SK-N-SH (cell line): Measurements from ENCODE around the gene SPEG. TPM values are rescaled to one million over a fixed set of nuclear protein-coding genes. Genes with fewer than 3 reads are reported as not detected.

Source experiments
- CTCF ChIA-PET: fragments of 300-600, 350-600 bp; formaldehyde crosslinking; extraction: SDS; loops from one replicate; lab custom pipeline; 2021; lab: Yijun Ruan, JAX
- POLR2A ChIA-PET: fragments of 350-600 bp; sonication (Branson Sonifier 250); formaldehyde crosslinking; extraction: SDS; loops from one replicate; lab custom pipeline; 2020; ENCODE audit warnings: antibody characterized with exemption, inconsistent platforms; lab: Yijun Ruan, JAX
- DNase-seq: peaks from one replicate; pipeline ENCODE4 v3.0.0; 2012
- H2AFZ ChIP-seq: fragments of 200-600 bp; sonication (generic); 2 replicates; pipeline ENCODE4 v1.8.1; 2016; ENCODE audit warnings: antibody characterized with exemption, mild to moderate bottlenecking, low read depth
- H3F3A ChIP-seq: fragments of 200-600 bp; sonication (generic); replicated peaks from 2 replicates; pipeline ENCODE3; 2016; ENCODE audit warnings: antibody characterized with exemption, mild to moderate bottlenecking; ENCODE audit not compliant: insufficient read depth
- H3K27ac ChIP-seq, 2 experiments: fragments of 200-500 bp in 1 of 2; fragments of 200-600 bp in 1 of 2; sonication (Bioruptor generic) in 1 of 2; sonication (generic), shearing (Covaris generic) in 1 of 2; 2 replicates each; pipeline versions ENCODE4 v1.5.1 to v1.6.1; 2014 to 2016; ENCODE audit warnings: low read depth in 2 of 2, inconsistent platforms in 1 of 2, low read length in 1 of 2, mild to moderate bottlenecking in 1 of 2, mixed read lengths in 1 of 2
- H3K27me3 ChIP-seq: fragments of 200-600 bp; sonication (generic), shearing (Covaris generic); 2 replicates; pipeline ENCODE4 v1.6.1; 2016; ENCODE audit warnings: mixed run types; ENCODE audit not compliant: insufficient read depth
- H3K36me3 ChIP-seq, 2 experiments: fragments of 200-500 bp in 1 of 2; fragments of 200-600 bp in 1 of 2; sonication (Bioruptor generic) in 1 of 2; sonication (generic) in 1 of 2; replicated peaks in 1 of 2; 2 replicates each; pipeline versions ENCODE3 to v1.5.1; 2014 to 2016; ENCODE audit warnings: low read length in 1 of 2, mild to moderate bottlenecking in 1 of 2; ENCODE audit not compliant: insufficient read depth in 2 of 2, control insufficient read depth in 1 of 2
- H3K4me1 ChIP-seq, 2 experiments: fragments of 200-500 bp in 1 of 2; fragments of 200-600 bp in 1 of 2; sonication (Bioruptor generic) in 1 of 2; sonication (generic), shearing (Covaris generic) in 1 of 2; 2 replicates each; pipeline versions ENCODE4 v1.5.1 to v1.6.1; 2014 to 2016; ENCODE audit warnings: low read depth in 1 of 2, low read length in 1 of 2, mixed run types in 1 of 2; ENCODE audit not compliant: insufficient read depth in 2 of 2, control insufficient read depth in 1 of 2
- H3K4me2 ChIP-seq: fragments of 200-600 bp; sonication (generic), shearing (Covaris generic); 2 replicates; pipeline ENCODE4 v1.6.1; 2017; ENCODE audit warnings: mixed run types
- H3K4me3 ChIP-seq, 2 experiments: fragments of 200-500 bp in 1 of 2; fragments of 200-600 bp in 1 of 2; sonication (Bioruptor generic) in 1 of 2; sonication (generic), shearing (Covaris generic) in 1 of 2; 2 replicates each; pipeline versions ENCODE4 v1.5.1 to v1.8.1; 2014 to 2016; ENCODE audit warnings: low read depth in 2 of 2, inconsistent platforms in 1 of 2, low read length in 1 of 2, mild to moderate bottlenecking in 1 of 2, mixed read lengths in 1 of 2, moderate library complexity in 1 of 2
- H3K79me2 ChIP-seq: fragments of 200-600 bp; sonication (generic); 2 replicates; pipeline ENCODE4 v1.8.1; 2017; ENCODE audit warnings: mild to moderate bottlenecking; ENCODE audit not compliant: insufficient read depth
- H3K9ac ChIP-seq: fragments of 200-600 bp; sonication (generic); 2 replicates; pipeline ENCODE4 v1.6.1; 2017; ENCODE audit warnings: mixed run types
- H3K9me2 ChIP-seq: fragments of 200-600 bp; sonication (generic); 2 replicates; pipeline ENCODE4 v1.6.1; 2017; ENCODE audit warnings: mixed run types
- H3K9me3 ChIP-seq: fragments of 200-600 bp; sonication (generic); 2 replicates; pipeline ENCODE4 v1.6.1; 2017; ENCODE audit warnings: mixed run types, mild to moderate bottlenecking, moderate library complexity
- H4K20me1 ChIP-seq: fragments of 200-600 bp; sonication (generic); 2 replicates; pipeline ENCODE4 v1.6.1; 2017; ENCODE audit warnings: mild to moderate bottlenecking, mixed run types; ENCODE audit not compliant: insufficient read depth
- FOSL2 ChIP-seq: IDR thresholded peaks from 2 replicates; pipeline ENCODE4 v1.4.0; 2012; ENCODE audit warnings: low read depth, mild to moderate bottlenecking, moderate library complexity, borderline replicate concordance
- FOXJ3 ChIP-seq: sonication (generic); formaldehyde crosslinking; IDR thresholded peaks from 2 replicates; pipeline ENCODE4 v1.5.1; 2020; ENCODE audit warnings: mild to moderate bottlenecking, missing genetic modification reagents
- GATA2 ChIP-seq: sonication (generic); formaldehyde crosslinking; IDR thresholded peaks from 2 replicates; pipeline ENCODE4 v1.5.0; 2020; ENCODE audit warnings: mild to moderate bottlenecking, missing genetic modification reagents
- MXI1 ChIP-seq: IDR thresholded peaks from 2 replicates; pipeline ENCODE4 v1.6.1; 2012; ENCODE audit warnings: mild to moderate bottlenecking, low read depth, low read length, improper control_type of control experiment
- POLR2AphosphoS5 ChIP-seq: IDR thresholded peaks from 2 replicates; pipeline ENCODE4 v1.6.1; 2012; ENCODE audit warnings: low read depth, low read length
- RFX5 ChIP-seq: IDR thresholded peaks from 2 replicates; pipeline ENCODE4 v1.6.1; 2012; ENCODE audit warnings: mild to moderate bottlenecking, improper control_type of control experiment, low read length
- TCF12 ChIP-seq: IDR thresholded peaks from 2 replicates; pipeline ENCODE4 v1.4.0; 2012
- WGBS: methylation state at CpG from one replicate; pipeline ENCODE4 v1.1.6; 2017; ENCODE audit warnings: low lambda C conversion rate; 5-methylcytosine and 5-hydroxymethylcytosine counted together
- polyA plus RNA-seq, 3 experiments: library from polyadenylated mRNA; depleted of rRNA; stranded (reverse); fragments of >200 nt; gene quantifications; 2 replicates each; pipeline ENCODE4 v1.2.3, GENCODE V29; 2012
- TF ChIP-seq, protein P1 (sequence below): fragments of 150-350 bp; IDR thresholded peaks from 2 replicates; pipeline ENCODE4 v1.6.1; 2017; ENCODE audit warnings: antibody characterized with exemption, low read length, low read depth, borderline replicate concordance
- TF ChIP-seq, protein P2 (sequence below): IDR thresholded peaks from 2 replicates; pipeline ENCODE4 v1.4.0; 2012; ENCODE audit warnings: low read depth
- TF ChIP-seq, protein P3 (sequence below): fragments of 200-600 bp; sonication (generic); IDR thresholded peaks from 2 replicates; pipeline ENCODE4 v1.6.1; 2017; ENCODE audit warnings: antibody characterized with exemption, mild to moderate bottlenecking, moderate library complexity
- TF ChIP-seq, protein P4 (sequence below): IDR thresholded peaks from 2 replicates; pipeline ENCODE4 v1.4.0; 2012; ENCODE audit warnings: low read depth, borderline replicate concordance
- TF ChIP-seq, protein P5 (sequence below): fragments of 150-350 bp; IDR thresholded peaks from 2 replicates; pipeline ENCODE4 v1.6.1; 2016; ENCODE audit warnings: mild to moderate bottlenecking, low read depth, low read length
- TF ChIP-seq, protein P6 (sequence below): IDR thresholded peaks from 2 replicates; pipeline ENCODE4 v1.4.0; 2012; ENCODE audit warnings: low read depth, borderline replicate concordance
- TF ChIP-seq, protein P7 (sequence below): IDR thresholded peaks from 2 replicates; pipeline ENCODE4; 2012

Gene SPEG
- polyA plus RNA-seq, 1 of the 3 experiments (the other 2 are of a cell fraction): 107 TPM

DNA sequence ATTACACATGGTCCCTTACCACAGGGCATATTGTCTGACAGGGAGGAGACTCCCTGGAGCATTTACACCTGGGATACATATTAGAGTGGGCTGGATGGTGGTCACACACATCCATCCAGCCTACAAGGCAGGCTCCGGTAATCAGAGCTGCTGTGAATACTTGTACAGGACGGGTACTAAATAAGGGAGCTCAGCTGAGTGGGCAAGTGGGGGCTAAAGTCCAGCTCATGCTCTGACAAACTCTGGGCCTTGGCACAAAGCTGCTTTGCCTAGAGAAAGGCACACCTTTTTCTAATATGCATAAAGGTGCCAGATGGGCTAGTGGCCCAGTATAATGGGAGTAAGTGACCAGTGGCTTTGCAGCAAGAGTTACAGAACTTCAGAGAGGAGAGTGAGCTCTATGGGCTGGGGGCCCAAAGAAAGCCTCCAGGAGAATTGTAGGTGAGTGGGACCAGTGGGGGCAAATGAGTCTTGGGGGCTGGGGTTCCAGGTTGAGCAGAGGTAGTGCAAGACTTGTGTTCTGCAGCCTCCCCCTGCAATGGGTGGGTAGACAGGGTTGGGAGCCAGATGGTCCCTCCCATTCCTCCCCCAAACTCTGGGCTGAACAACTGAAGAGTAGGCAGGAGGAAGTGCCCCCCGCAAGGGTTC is 110.8 kb downstream of the SPEG start:
- 67% methylated on average over 2 of the region's 3 CpGs for WGBS
- Histone ChIP-seq H3K27me3 (no peaks in the 10 kb centered on the region), H3K9me3 (no peaks in the 10 kb centered on the region), H3K4me1 (peaks cover 7 to 32% of the 10 kb centered on the region in 2 experiments; a peak in 2 of 4 replicates), H2AFZ (no peak overlapping the region), H3F3A (peaks cover 6% of the 10 kb centered on the region), H3K4me3 (no peak overlapping the region), H3K79me2 (peaks cover 13% of the 10 kb centered on the region), H3K36me3 (peaks cover 9 to 12% of the 10 kb centered on the region in 2 experiments), H3K27ac (no peak overlapping the region), H3K9ac (no peak overlapping the region), H4K20me1 (peaks cover 20% of the 10 kb centered on the region), H3K4me2 (no peak overlapping the region), H3K9me2 (no peaks in the 10 kb centered on the region)
- TF ChIP-seq, protein P1, sequence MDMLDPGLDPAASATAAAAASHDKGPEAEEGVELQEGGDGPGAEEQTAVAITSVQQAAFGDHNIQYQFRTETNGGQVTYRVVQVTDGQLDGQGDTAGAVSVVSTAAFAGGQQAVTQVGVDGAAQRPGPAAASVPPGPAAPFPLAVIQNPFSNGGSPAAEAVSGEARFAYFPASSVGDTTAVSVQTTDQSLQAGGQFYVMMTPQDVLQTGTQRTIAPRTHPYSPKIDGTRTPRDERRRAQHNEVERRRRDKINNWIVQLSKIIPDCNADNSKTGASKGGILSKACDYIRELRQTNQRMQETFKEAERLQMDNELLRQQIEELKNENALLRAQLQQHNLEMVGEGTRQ: no peak
- no peak for TF ChIP-seq TCF12
- TF ChIP-seq FOSL2: no peak
- TF ChIP-seq, protein P2, sequence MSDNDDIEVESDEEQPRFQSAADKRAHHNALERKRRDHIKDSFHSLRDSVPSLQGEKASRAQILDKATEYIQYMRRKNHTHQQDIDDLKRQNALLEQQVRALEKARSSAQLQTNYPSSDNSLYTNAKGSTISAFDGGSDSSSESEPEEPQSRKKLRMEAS: no peak
- no peak for TF ChIP-seq FOXJ3 (CRISPR knock-in tag)
- TF ChIP-seq GATA2: no peak
- TF ChIP-seq, protein P3, sequence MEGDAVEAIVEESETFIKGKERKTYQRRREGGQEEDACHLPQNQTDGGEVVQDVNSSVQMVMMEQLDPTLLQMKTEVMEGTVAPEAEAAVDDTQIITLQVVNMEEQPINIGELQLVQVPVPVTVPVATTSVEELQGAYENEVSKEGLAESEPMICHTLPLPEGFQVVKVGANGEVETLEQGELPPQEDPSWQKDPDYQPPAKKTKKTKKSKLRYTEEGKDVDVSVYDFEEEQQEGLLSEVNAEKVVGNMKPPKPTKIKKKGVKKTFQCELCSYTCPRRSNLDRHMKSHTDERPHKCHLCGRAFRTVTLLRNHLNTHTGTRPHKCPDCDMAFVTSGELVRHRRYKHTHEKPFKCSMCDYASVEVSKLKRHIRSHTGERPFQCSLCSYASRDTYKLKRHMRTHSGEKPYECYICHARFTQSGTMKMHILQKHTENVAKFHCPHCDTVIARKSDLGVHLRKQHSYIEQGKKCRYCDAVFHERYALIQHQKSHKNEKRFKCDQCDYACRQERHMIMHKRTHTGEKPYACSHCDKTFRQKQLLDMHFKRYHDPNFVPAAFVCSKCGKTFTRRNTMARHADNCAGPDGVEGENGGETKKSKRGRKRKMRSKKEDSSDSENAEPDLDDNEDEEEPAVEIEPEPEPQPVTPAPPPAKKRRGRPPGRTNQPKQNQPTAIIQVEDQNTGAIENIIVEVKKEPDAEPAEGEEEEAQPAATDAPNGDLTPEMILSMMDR: no peak
- TF ChIP-seq, protein P4, sequence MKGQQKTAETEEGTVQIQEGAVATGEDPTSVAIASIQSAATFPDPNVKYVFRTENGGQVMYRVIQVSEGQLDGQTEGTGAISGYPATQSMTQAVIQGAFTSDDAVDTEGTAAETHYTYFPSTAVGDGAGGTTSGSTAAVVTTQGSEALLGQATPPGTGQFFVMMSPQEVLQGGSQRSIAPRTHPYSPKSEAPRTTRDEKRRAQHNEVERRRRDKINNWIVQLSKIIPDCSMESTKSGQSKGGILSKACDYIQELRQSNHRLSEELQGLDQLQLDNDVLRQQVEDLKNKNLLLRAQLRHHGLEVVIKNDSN: no peak
- TF ChIP-seq POLR2AphosphoS5: no peak
- TF ChIP-seq, protein P5, sequence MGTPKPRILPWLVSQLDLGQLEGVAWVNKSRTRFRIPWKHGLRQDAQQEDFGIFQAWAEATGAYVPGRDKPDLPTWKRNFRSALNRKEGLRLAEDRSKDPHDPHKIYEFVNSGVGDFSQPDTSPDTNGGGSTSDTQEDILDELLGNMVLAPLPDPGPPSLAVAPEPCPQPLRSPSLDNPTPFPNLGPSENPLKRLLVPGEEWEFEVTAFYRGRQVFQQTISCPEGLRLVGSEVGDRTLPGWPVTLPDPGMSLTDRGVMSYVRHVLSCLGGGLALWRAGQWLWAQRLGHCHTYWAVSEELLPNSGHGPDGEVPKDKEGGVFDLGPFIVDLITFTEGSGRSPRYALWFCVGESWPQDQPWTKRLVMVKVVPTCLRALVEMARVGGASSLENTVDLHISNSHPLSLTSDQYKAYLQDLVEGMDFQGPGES: no peak
- TF ChIP-seq, protein P6, sequence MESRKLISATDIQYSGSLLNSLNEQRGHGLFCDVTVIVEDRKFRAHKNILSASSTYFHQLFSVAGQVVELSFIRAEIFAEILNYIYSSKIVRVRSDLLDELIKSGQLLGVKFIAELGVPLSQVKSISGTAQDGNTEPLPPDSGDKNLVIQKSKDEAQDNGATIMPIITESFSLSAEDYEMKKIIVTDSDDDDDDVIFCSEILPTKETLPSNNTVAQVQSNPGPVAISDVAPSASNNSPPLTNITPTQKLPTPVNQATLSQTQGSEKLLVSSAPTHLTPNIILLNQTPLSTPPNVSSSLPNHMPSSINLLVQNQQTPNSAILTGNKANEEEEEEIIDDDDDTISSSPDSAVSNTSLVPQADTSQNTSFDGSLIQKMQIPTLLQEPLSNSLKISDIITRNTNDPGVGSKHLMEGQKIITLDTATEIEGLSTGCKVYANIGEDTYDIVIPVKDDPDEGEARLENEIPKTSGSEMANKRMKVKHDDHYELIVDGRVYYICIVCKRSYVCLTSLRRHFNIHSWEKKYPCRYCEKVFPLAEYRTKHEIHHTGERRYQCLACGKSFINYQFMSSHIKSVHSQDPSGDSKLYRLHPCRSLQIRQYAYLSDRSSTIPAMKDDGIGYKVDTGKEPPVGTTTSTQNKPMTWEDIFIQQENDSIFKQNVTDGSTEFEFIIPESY: no peak
- no peak for TF ChIP-seq MXI1
- no peak for TF ChIP-seq RFX5
- TF ChIP-seq, protein P7, sequence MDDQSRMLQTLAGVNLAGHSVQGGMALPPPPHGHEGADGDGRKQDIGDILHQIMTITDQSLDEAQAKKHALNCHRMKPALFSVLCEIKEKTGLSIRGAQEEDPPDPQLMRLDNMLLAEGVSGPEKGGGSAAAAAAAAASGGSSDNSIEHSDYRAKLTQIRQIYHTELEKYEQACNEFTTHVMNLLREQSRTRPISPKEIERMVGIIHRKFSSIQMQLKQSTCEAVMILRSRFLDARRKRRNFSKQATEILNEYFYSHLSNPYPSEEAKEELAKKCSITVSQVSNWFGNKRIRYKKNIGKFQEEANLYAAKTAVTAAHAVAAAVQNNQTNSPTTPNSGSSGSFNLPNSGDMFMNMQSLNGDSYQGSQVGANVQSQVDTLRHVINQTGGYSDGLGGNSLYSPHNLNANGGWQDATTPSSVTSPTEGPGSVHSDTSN: no peak
- CTCF ChIA-PET: interaction anchor here (1.1 to 62.1 kb wide), 7 partner anchors 14 to 144 kb away, joined by 3 to 2824 read pairs (median 37); partner anchors contain the start of genes ASIC4, GMPPA and STK11IP
- POLR2A ChIA-PET: interaction anchor here (0.9 to 1.4 kb wide), 2 partner anchors 16 to 52 kb away, joined by 3 read pairs; no protein-coding TSS in a partner anchor
- no peak for DNase-seq
